ENCODE measurements around the gene CDH4. TPM values are rescaled to one million over a fixed set of nuclear protein-coding genes. Genes with fewer than 3 reads are reported as not detected.
A peak's percentile ranks its signal among the peaks of the same experiment; 100 is the strongest.

The CDH4 gene
- total and polyA plus RNA-seq, 2 of the 13 experiments (the other 11 are each of a cell fraction or from before 2014, with no cell fraction given) = not detected

DNA sequence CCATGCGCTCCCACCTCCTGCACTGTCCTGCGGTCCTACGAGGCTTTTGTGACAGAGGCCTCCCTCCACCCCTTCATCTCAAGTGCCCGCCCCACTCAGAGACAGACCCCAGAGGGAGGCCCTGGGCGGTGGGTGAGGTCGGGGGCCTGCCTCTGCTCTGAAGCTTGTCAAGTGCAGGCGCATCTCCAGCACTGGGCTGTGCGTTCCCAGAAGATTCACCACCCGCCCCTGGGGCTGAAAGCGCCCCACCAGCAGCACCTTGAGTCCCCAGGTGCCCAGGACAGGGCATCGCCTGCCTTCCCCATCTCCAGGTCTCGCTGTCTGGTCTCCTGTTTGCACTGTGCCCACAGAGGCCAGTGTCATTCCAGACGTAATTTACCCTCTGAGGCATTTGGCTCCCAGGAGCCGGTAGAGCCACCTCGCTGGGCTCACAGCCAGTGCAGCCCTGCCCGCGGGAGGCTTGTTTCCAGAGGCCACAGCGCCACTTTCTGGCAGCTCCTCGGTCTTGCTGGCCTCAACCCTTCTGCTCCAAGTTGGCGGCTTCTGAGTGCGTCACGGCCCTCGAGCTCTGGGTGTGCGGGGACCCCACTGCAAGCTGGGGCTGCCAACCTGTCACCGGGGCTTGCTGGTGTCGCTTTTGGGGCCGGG, 622.5 kb downstream of the CDH4 start (continued):
- TF ChIP-seq ZNF17 (CRISPR knock-in tag; IDR thresholded peaks at IDR 0.05) = no peak
- TF ChIP-seq, protein P1, sequence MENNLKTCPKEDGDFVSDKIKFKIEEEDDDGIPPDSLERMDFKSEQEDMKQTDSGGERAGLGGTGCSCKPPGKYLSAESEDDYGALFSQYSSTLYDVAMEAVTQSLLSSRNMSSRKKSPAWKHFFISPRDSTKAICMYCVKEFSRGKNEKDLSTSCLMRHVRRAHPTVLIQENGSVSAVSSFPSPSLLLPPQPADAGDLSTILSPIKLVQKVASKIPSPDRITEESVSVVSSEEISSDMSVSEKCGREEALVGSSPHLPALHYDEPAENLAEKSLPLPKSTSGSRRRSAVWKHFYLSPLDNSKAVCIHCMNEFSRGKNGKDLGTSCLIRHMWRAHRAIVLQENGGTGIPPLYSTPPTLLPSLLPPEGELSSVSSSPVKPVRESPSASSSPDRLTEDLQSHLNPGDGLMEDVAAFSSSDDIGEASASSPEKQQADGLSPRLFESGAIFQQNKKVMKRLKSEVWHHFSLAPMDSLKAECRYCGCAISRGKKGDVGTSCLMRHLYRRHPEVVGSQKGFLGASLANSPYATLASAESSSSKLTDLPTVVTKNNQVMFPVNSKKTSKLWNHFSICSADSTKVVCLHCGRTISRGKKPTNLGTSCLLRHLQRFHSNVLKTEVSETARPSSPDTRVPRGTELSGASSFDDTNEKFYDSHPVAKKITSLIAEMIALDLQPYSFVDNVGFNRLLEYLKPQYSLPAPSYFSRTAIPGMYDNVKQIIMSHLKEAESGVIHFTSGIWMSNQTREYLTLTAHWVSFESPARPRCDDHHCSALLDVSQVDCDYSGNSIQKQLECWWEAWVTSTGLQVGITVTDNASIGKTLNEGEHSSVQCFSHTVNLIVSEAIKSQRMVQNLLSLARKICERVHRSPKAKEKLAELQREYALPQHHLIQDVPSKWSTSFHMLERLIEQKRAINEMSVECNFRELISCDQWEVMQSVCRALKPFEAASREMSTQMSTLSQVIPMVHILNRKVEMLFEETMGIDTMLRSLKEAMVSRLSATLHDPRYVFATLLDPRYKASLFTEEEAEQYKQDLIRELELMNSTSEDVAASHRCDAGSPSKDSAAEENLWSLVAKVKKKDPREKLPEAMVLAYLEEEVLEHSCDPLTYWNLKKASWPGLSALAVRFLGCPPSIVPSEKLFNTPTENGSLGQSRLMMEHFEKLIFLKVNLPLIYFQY (CRISPR knock-in tag; IDR thresholded peaks at IDR 0.05; ENCODE audit: borderline replicate concordance) = no peak
- TF ChIP-seq RAD21 (CRISPR knock-in tag; IDR thresholded peaks at IDR 0.05) = peak; percentile 68
- no peak for TF ChIP-seq ZNF207 (IDR thresholded peaks at IDR 0.05; ENCODE audit: borderline replicate concordance)
- no peak for TF ChIP-seq ZBTB42 (CRISPR knock-in tag; IDR thresholded peaks at IDR 0.05)
- TF ChIP-seq ZNF839 (CRISPR knock-in tag; IDR thresholded peaks at IDR 0.05; ENCODE audit: borderline replicate concordance) = no peak
- TF ChIP-seq STAG1 (CRISPR knock-in tag; IDR thresholded peaks at IDR 0.05) = peak; percentile 71
- TF ChIP-seq ZNF326 (CRISPR knock-in tag; IDR thresholded peaks at IDR 0.05; ENCODE audit: borderline replicate concordance) = no peak
- peak; percentile 68 for TF ChIP-seq CTCF (CRISPR knock-in tag; IDR thresholded peaks at IDR 0.05)
- no peak for TF ChIP-seq THAP11 (CRISPR knock-in tag; IDR thresholded peaks at IDR 0.05)
- TF ChIP-seq SP140L (CRISPR knock-in tag; IDR thresholded peaks at IDR 0.05; ENCODE audit: borderline replicate concordance) = no peak
- no peak for TF ChIP-seq ZBTB8A (CRISPR knock-in tag; IDR thresholded peaks at IDR 0.05; ENCODE audit: borderline replicate concordance, low read depth)
- TF ChIP-seq ZNF446 (CRISPR knock-in tag; IDR thresholded peaks at IDR 0.05) = no peak
- no peak for TF ChIP-seq ZNF652 (CRISPR knock-in tag; IDR thresholded peaks at IDR 0.05; ENCODE audit: borderline replicate concordance, low read depth)
- TF ChIP-seq RAD51 (IDR thresholded peaks at IDR 0.05; ENCODE audit: borderline replicate concordance) = no peak
- TF ChIP-seq POLR2AphosphoS5 (IDR thresholded peaks at IDR 0.05; ENCODE audit: low read depth, low read length) = no peak
- no peak for TF ChIP-seq MBD4 (IDR thresholded peaks at IDR 0.05; ENCODE audit: borderline replicate concordance, low read length)
- no peak for TF ChIP-seq PHB2 (IDR thresholded peaks at IDR 0.05; ENCODE audit: partially characterized antibody)

All from HepG2 (cell line).